Measurements from ENCODE around the gene UBXN6.

The UBXN6 gene

GRCh38 chr19:4409123-4409933 is 48.3 kb downstream of the UBXN6 start:
- no peak for DNase-seq (ENCODE audit: low read depth)

GRCh38 chr19:4406626-4407025 is 51.0 kb downstream of the UBXN6 start:
- DNase-seq (ENCODE audit: low read depth), result no peak

DNA sequence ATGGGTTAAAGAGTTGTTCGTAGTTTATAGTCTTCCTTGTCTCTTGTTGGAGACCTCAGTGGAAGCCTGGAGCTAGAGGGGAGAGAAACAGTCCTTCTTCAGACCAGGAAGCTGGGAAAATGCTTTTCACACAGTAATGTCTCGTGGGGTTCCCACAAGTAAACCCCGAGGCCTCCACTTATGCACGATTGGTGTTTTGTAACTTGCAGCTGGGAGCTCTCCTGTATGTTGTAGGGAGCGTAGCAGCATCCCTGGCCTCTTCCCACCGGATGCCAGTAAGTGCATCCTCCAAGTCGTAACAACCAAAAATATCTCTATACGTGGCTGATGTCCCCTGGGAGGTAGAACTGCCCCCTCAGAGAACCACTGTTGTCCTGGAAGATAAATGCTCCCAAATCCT is 51.6 kb downstream of the UBXN6 start:
- DNase-seq (ENCODE audit: low read depth), result no peak

- no peak for DNase-seq (ENCODE audit: low read depth)
Observed at GRCh38 chr19:4403005-4403761, 54.4 kb downstream of the UBXN6 start.

DNA sequence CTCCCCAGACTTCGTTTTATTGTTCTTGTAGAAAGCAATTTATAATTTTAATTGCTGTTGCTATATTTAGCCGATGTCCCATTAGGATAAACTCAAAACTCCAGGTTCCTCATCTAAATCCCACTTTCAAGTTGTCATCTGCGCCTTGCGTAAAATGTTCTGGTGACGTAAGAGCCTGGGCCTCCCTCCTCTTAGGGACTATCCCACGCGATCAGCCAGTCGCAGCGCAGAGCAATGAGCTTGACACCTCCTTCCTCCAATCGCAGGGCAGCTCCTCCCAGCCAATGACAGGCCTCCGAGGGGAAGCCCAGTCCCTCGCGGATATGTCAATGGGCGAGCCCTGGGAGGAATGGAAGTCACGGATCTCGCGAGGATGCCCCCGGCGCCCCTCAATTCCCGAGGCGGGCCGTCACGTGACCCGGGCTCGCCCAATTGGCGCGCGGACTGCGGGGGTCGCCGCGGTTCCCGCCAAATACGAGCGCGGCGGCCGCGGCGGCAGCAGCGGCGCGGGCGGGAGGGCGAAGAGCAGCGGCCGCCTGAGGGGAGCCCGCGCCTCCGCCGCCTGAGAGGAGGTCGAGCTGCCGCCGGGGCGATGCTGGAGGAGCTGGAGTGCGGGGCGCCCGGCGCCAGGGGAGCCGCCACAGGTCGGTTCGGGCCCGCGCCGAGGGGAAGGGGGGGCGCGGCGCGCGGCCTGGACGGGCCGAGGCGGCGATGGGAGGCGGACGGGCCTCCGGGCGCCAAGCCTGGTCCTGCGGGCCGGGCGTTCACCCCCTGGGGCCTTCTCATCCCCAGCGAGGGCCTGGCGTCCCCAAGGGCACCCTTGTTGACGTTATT is 55.2 kb downstream of the UBXN6 start, which contains the start of gene CHAF1A:
Gene CHAF1A, plus strand, starts transcription at position 470 of the 834 bp plus-strand sequence. Its CDS starts 123 bp downstream, at position 593.
- DNase-seq (ENCODE audit: low read depth), result peak; percentile 98

- no peak for DNase-seq (ENCODE audit: low read depth)
Observed at GRCh38 chr19:4401769-4402170, 55.8 kb downstream of the UBXN6 start.

DNA sequence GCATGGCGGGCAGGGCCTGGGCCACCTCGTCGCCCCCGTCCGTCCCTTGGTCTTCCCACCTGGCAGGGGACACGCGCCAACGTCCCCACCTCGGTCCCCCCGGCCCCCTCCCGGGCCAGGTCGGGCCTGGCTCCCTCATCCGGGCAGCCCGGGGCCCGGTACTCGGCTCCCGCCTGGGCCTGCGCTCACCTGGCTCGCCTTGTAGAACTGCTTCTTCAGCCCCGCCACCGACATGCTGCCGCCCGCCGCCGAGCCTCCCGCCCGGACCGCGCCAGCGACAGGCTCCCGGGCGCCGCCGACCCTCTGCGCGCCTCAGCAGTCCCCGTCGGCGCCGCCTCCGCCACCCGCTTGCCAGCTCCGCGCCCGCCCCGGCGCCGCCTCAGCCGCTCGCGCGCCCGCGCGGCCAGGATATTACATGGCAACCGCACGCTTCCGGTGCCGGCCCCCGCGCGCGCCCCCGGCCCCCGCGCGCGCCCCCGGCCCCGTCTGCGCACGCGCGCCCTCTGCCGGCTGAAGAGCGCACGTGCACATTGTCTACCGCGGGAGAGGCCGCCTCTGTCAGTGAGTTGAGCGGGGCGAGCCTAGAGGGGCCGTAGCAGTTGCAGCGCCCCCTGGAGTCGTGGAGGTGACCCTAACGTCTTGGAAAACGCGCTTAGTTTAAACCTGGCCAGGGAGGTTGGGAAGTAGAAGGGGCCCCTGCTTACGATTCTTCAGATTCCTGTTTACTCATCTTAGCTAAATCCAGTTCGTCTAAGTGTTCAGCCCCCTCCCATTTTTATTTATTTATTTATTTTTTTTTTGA is 57.3 kb downstream of the UBXN6 start, which contains the start of gene SH3GL1:
Gene SH3GL1, minus strand, starts transcription at position 413 of the 802 bp plus-strand sequence. Its CDS starts 179 bp downstream, at position 234.
- DNase-seq (ENCODE audit: low read depth), result peak; percentile 43

DNA sequence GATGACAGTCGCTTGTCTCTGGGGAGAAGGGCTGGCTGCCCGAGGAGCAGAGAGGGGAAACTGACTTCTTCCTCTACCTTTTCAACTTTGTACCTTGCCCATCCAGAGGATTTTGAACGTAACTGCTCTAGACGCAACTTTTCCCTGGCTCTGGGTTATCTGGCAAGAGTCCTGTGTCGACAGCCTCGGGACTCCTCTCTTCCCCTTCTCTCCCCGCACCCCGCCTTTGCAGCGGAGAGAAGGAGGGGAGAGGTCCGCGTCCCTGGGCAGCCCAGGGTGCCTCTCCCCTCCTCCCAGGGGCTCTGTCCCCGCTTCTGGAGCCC is 57.8 kb downstream of the UBXN6 start:
- no peak for DNase-seq (ENCODE audit: low read depth)

DNA sequence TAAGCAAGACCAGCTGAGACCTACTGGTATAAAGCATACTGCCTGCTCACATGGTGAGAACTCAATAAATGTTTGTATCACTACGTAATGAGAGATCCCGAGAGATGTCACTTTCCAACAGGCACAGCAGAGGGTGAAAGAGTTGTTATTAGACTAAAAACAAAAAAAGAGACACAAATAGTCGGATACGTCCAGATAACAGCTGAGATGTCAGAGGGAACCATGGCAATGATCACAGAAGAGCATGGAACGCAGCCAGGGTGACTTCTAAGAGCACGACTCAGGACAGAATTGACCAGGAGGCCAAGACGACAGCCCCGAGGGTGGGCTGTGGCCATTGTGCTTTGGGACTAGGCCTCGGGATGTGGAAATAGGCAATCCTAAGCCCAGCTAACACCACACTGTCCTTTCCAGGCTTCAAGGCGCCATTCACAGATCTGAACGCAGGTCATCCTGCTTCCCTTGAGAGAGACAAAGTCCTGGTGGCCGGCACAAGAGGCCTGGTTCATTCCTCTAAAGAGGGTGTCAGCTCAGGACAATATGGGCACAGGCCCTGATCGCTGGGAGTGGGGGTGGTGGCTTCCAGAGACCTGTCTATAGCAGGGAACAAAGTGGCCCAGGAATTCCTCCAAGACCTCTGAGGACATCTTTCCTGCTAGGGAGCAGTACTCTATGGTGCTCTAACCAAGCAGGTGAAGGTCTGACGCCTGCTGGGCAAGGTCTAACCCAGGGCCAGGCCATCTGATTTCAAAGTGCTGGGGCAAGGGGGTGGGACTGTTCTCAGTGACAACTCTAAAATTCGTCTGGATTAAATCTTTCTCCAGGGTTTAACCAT is 60.4 kb downstream of the UBXN6 start:
- DNase-seq (ENCODE audit: low read depth), result no peak
